MCF 10A (cell line): Measurements from ENCODE around the gene NPRL2. TPM values are rescaled to one million over a fixed set of nuclear protein-coding genes. Genes with fewer than 3 reads are reported as not detected.
A peak's percentile ranks its signal among the peaks of the same experiment; 100 is the strongest.

Experiments
- BruUV-seq: library from RNA; stranded (reverse); fragments of 400-500 nt; replicated peaks from 2 replicates; lab custom pipeline; 2021; lab: Mats Ljungman, UMichigan
- CTCF ChIA-PET: fragments of 300-600 bp; sonication (Branson Sonifier 250); formaldehyde crosslinking; extraction: SDS; loops from one replicate; lab custom pipeline; 2021; ENCODE audit warnings: antibody characterized with exemption, inconsistent platforms; lab: Yijun Ruan, JAX
- POLR2A ChIA-PET: fragments of 300-600, 350-650 bp; sonication (Branson Sonifier 250); formaldehyde crosslinking; extraction: SDS; loops from one replicate; lab custom pipeline; 2020; ENCODE audit warnings: antibody characterized with exemption, inconsistent platforms; lab: Yijun Ruan, JAX
- DNase-seq: peaks from one replicate; pipeline ENCODE4 v3.0.0-alpha.2; 2018; ENCODE audit not compliant: unreplicated experiment
- H3K27ac Mint-ChIP-seq: one replicate; pipeline ENCODE4 v1.8.0; 2022; ENCODE audit warnings: mild to moderate bottlenecking, low read depth, mixed read lengths; ENCODE audit not compliant: unreplicated experiment
- H3K27me3 Mint-ChIP-seq: one replicate; pipeline ENCODE4 v1.8.0; 2022; ENCODE audit warnings: mixed read lengths; ENCODE audit not compliant: insufficient read depth, unreplicated experiment
- H3K36me3 Mint-ChIP-seq: one replicate; pipeline ENCODE4 v1.8.0; 2022; ENCODE audit warnings: mild to moderate bottlenecking, moderate library complexity, mixed read lengths; ENCODE audit not compliant: insufficient read depth, unreplicated experiment
- H3K4me1 Mint-ChIP-seq: one replicate; pipeline ENCODE4 v1.8.0; 2022; ENCODE audit warnings: mixed read lengths; ENCODE audit not compliant: insufficient read depth, unreplicated experiment
- H3K4me3 Mint-ChIP-seq: one replicate; pipeline ENCODE4 v1.8.0; 2022; ENCODE audit warnings: mild to moderate bottlenecking, moderate library complexity, mixed read lengths; ENCODE audit not compliant: unreplicated experiment
- H3K9me3 Mint-ChIP-seq: one replicate; pipeline ENCODE4 v1.8.0; 2022; ENCODE audit warnings: mixed read lengths; ENCODE audit not compliant: unreplicated experiment
- intact Hi-C: fragments of 100-400 bp; cut with micrococcal nuclease; formaldehyde crosslinking; loops from 2 replicates; pipeline ENCODE4 v1.14.1; 2022
- total RNA-seq: library from RNA; stranded (reverse); gene quantifications from 2 replicates; pipeline ENCODE4 v1.2.3, GENCODE V29; 2022
- TF ChIP-seq, protein P1 (sequence below): fragments of 200-600 bp; IDR thresholded peaks from one replicate; pipeline ENCODE4 v1.8.0; 2022; ENCODE audit warnings: antibody characterized with exemption, mild to moderate bottlenecking; ENCODE audit not compliant: unreplicated experiment

NPRL2 gene
- total RNA-seq, 1 experiment from 2014 or later = 21.1 TPM

DNA sequence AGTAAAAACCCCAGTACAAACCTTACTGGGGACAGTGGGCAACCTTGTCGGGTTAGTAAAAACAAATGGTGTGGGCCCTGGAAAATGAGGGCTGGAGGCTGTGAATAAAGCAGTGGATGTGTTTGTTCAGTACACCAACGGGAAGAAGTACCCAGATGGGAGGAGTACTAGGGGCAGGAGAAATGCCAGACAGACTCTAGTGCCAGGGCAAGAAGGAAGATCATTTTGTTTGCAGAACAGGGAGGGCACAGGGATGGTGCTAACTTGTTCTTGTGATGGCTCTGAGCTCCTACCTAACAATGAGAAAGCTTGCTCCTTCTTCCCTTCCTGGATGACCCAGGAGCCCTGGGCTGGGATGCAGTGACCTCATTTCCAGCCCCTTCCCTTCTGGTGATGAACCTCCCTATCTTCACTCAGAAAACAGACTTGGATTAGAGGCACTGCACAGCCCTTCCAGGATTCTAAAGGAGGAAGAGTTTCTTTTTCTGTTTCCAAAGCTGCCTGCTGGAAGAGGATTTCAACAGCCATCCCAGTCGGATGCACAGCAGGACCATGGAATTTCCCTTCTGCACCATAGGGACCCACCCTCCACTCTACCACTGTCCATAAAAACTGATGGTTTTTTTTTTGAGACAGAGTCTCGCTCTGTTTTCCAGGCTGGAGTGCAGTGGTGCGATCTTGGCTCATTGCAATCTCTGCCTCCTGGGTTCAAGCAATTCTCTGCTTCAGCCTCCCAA, 16.1 kb downstream of the NPRL2 start:
- ChIA-PET POLR2A (interaction anchor here (0.6 to 4.9 kb wide), 7 partner anchors 8 to 42 kb away, joined by 3 to 79 read pairs (median 3); partner anchors contain the start of genes CYB561D2, IFRD2, NPRL2 and ZMYND10), CTCF (interaction anchor here (1.0 to 1.7 kb wide), 2 partner anchors 11 to 13 kb away, joined by 4 to 5 read pairs; no protein-coding TSS in a partner anchor)
- TF ChIP-seq, protein P1, sequence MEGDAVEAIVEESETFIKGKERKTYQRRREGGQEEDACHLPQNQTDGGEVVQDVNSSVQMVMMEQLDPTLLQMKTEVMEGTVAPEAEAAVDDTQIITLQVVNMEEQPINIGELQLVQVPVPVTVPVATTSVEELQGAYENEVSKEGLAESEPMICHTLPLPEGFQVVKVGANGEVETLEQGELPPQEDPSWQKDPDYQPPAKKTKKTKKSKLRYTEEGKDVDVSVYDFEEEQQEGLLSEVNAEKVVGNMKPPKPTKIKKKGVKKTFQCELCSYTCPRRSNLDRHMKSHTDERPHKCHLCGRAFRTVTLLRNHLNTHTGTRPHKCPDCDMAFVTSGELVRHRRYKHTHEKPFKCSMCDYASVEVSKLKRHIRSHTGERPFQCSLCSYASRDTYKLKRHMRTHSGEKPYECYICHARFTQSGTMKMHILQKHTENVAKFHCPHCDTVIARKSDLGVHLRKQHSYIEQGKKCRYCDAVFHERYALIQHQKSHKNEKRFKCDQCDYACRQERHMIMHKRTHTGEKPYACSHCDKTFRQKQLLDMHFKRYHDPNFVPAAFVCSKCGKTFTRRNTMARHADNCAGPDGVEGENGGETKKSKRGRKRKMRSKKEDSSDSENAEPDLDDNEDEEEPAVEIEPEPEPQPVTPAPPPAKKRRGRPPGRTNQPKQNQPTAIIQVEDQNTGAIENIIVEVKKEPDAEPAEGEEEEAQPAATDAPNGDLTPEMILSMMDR = no peak
- intact Hi-C loops = no loop called here
- DNase-seq = no peak
- Mint-ChIP-seq H3K4me3 (peak overlapping the region; percentile 44), H3K27ac (no peak overlapping the region), H3K4me1 (peaks cover 22% of the 10 kb centered on the region), H3K9me3 (no peaks in the 10 kb centered on the region), H3K36me3 (peaks cover 43% of the 10 kb centered on the region), H3K27me3 (no peaks in the 10 kb centered on the region)
- BruUV-seq = no TSS peak

DNA sequence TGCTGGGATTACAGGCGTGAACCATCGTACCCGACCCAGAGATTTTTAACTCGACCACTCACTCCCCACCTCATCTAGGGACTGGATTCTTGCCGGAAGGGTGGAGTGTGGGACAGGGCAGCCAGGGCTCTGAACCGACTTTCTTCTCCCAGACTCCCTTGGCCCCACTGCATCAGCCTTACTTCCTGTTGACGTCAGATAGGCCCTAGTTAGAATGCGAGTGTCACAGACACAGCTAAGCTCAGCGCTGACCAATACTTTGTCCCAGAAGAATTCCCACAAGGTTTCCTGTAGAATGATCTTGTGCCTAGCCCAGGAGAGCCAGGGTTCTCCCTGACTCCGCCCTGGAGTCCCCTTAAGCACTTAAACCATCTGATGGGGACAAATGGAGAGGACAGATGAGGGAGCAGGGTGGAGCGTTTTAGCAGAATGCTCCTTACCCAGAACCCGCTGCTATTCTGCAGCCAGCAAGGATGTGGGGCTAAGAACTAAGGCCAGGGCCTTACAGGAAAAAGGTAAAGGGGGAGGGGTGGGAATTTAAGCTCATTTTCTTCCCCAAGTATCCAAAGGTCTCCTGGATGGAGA, 16.7 kb downstream of the NPRL2 start:
- Mint-ChIP-seq H3K27me3 (no peaks in the 10 kb centered on the region), H3K9me3 (no peaks in the 10 kb centered on the region), H3K4me1 (peaks cover 20% of the 10 kb centered on the region), H3K36me3 (peaks cover 50% of the 10 kb centered on the region), H3K4me3 (peak overlapping the region; percentile 44), H3K27ac (no peak overlapping the region)
- no peak for DNase-seq
- CTCF ChIA-PET = interaction anchor here (1.0 to 1.7 kb wide), 3 partner anchors 10 to 15 kb away, joined by 3 to 5 read pairs (median 4); no protein-coding TSS in a partner anchor
- intact Hi-C loops = no loop called here
- no TSS peak for BruUV-seq
- POLR2A ChIA-PET = interaction anchor here (1.4 to 4.9 kb wide), 3 partner anchors 15 to 42 kb away, joined by 3 to 79 read pairs (median 6); partner anchors contain the start of genes CYB561D2, IFRD2 and NPRL2
- TF ChIP-seq, protein P1 = no peak

DNA sequence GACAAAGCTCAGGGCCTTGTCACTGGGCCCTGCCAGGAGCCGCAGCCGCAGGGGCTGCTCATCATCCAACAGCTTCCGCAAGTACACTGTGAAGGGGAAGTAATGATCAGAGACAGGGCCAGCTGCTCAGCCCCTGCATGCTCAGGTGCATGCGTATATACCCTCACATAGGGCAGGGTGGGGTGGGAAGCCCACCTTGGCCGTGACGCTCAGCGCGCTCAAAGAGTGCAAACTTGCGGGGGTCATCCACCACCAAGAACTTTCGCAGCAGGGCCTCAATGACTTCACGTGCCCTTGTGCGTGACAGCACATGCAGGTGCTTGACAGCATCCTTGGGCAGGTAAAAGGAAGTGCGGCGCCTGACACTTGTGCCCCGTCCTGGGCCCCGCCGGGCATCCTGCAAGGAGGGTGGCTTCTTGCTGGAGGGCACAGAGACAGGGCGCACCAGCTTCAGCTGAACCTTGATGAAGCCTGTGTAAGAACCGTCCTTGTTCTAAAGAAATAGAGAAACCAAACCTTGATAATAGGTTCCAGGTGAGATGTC, 19.1 kb downstream of the NPRL2 start:
- ChIA-PET CTCF (interaction anchor here (1.2 kb wide), 1 partner anchor 12 kb away, joined by 3 read pairs; no protein-coding TSS in a partner anchor), POLR2A (interaction anchor here (0.7 to 0.8 kb wide), 2 partner anchors 14 to 61 kb away, joined by 3 read pairs; no protein-coding TSS in a partner anchor)
- no peak for DNase-seq
- no peaks in the 10 kb centered on the region for H3K9me3 Mint-ChIP-seq
- no TSS peak for BruUV-seq
- H3K36me3 Mint-ChIP-seq = peaks cover 56% of the 10 kb centered on the region
- TF ChIP-seq, protein P1 = no peak
- intact Hi-C loops = no loop called here
- H3K4me3 Mint-ChIP-seq = no peak overlapping the region
- no peak overlapping the region for H3K27ac Mint-ChIP-seq
- no peaks in the 10 kb centered on the region for H3K27me3 Mint-ChIP-seq
- peaks cover 12% of the 10 kb centered on the region for H3K4me1 Mint-ChIP-seq

DNA sequence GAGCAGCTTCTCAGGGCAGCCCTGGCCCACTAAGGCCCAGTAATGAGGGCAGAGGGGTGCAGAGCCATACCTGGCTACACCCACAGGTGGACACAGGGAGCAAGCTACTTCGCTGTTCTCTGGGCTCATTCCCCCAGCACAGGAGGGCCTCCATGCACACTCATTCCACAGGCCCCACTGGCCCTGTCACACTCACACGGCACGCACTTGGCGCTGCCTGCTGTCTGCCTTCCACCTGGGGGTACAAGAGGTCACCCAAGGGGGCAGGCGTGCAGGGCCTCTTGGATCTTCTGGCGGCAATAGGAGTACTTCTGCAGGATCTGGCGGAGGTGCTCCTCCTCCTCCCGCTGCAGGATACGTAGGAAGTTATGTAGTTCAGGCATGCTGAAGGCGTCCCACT, 20.2 kb downstream of the NPRL2 start:
- no peak overlapping the region for H3K4me3 Mint-ChIP-seq
- ChIA-PET POLR2A (no interaction called here), CTCF (interaction anchor here (1.4 kb wide), 1 partner anchor 32 kb away, joined by 5 read pairs; the partner anchor contains the start of genes HYAL3 and NAA80)
- no peak overlapping the region for H3K27ac Mint-ChIP-seq
- no TSS peak for BruUV-seq
- DNase-seq = no peak
- no peaks in the 10 kb centered on the region for H3K27me3 Mint-ChIP-seq
- intact Hi-C loops = no loop called here
- peaks cover 9% of the 10 kb centered on the region for H3K4me1 Mint-ChIP-seq
- TF ChIP-seq, protein P1 = no peak
- H3K36me3 Mint-ChIP-seq = peaks cover 51% of the 10 kb centered on the region
- H3K9me3 Mint-ChIP-seq = no peaks in the 10 kb centered on the region
